H1 (cell line): Measurements from ENCODE around the gene PAF1. TPM values are rescaled to one million over a fixed set of nuclear protein-coding genes. Genes with fewer than 3 reads are reported as not detected.

Experiments used
- CHD1 ChIP-seq: IDR thresholded peaks from 2 replicates; pipeline ENCODE4 v1.6.1; 2012; ENCODE audit warnings: low read depth, low read length, improper control_type of control experiment
- CTCF ChIP-seq, 3 experiments: IDR thresholded peaks; 1 replicate in 2 of 3; 2 replicates in 1 of 3; pipeline versions ENCODE4 v1.5.1 to v1.6.1; 2011; ENCODE audit warnings: low read length in 3 of 3, mild to moderate bottlenecking in 3 of 3, inconsistent platforms in 2 of 3, low read depth in 1 of 3, moderate library complexity in 1 of 3; ENCODE audit not compliant: insufficient read depth in 1 of 3; ENCODE audit errors: control extremely low read depth in 1 of 3
- JUND ChIP-seq: IDR thresholded peaks from 2 replicates; pipeline ENCODE4 v1.6.1; 2011; ENCODE audit warnings: mild to moderate bottlenecking, improper control_type of control experiment, low read length
- KDM1A ChIP-seq: fragments of 200-600, 300-600 bp; sonication (generic); IDR thresholded peaks from 2 replicates; pipeline ENCODE4 v1.7.1; 2016; ENCODE audit warnings: mild to moderate bottlenecking, low read length, borderline replicate concordance
- USF2 ChIP-seq: IDR thresholded peaks from 2 replicates; pipeline ENCODE4 v1.6.1; 2011; ENCODE audit warnings: low read length, improper control_type of control experiment
- polyA plus RNA-seq, 7 experiments: library from polyadenylated mRNA; depleted of rRNA in 3 of 7; stranded (reverse) in 5 of 7; unstranded in 2 of 7; fragments of >200 nt in 5 of 7; fragments of 200-250 nt in 2 of 7; gene quantifications; 1 replicate in 5 of 7; 2 replicates in 1 of 7; 4 replicates in 1 of 7; pipeline versions ENCODE4 v1.2.1 to v1.2.3, GENCODE V29; 2011 to 2013; ENCODE audit warnings: missing spikeins in 2 of 7, mixed read lengths in 2 of 7
- total RNA-seq: library from RNA; stranded (reverse); fragmentation: NEBNext Ultra II Directional; extraction: Animal tissue kit (Norgen Biotek cat#: 25700); gene quantifications from 2 replicates; pipeline ENCODE4 v1.2.1, GENCODE V29; 2021

Gene PAF1
- total and polyA plus RNA-seq, 2 of the 8 experiments (the other 6 are each of a cell fraction or from before 2014, with no cell fraction given) = 31.4 to 58.6 TPM

GRCh38 chr19:39412100-39412866, 21.4 kb upstream of the PAF1 start, which contains the start of gene PLEKHG2 (continued):
- TF ChIP-seq CTCF (IDR thresholded peaks at IDR 0.05; ENCODE audit: control extremely low read depth in 1 of 3, insufficient read depth in 1 of 3, low read depth in 1 of 3, low read length in 3 of 3) (peak; percentile 76 to 85 (median 81)), CHD1 (no peak), KDM1A (peak; percentile 14; the same call in 1 of the 2 replicates), JUND (peak; percentile 81), USF2 (peak; percentile 85)
- TF ChIP-seq, all 59 proteins: peak for 32
